GM21529 (cell line): ENCODE data around the gene RAB6A.
"Not testable (repeated sequence)": the region's sequence is repeated elsewhere in the genome, so short reads cannot be mapped to it uniquely, and the experiment has no call there.

Source experiments
- ATAC-seq: cut with Tn5 transposase; IDR thresholded peaks from one replicate; pipeline ENCODE4 v1.9.1; 2021; ENCODE audit not compliant: unreplicated experiment

Gene RAB6A

GRCh38 chr11:73760679-73761402, at the start of gene RAB6A:
Gene RAB6A, minus strand, starts transcription at chr11:73761074. Its CDS starts 439 bp downstream, at chr11:73760635.
- peak; percentile 91 for ATAC-seq

GRCh38 chr11:73810637-73811036, 49.8 kb upstream of the RAB6A start:
- ATAC-seq = no peak

- no peak for ATAC-seq
These were observed 47.2 kb upstream of the RAB6A start for GRCh38 chr11:73808052-73808451.

- no peak for ATAC-seq
These were observed 43.8 kb upstream of the RAB6A start for GRCh38 chr11:73804712-73805111.

- no peak for ATAC-seq
These were observed 40.3 kb upstream of the RAB6A start for GRCh38 chr11:73801136-73801535.

- no peak for ATAC-seq
These were observed 39.5 kb upstream of the RAB6A start for GRCh38 chr11:73800276-73800806.

- no peak for ATAC-seq
These were observed 36.6 kb upstream of the RAB6A start for GRCh38 chr11:73797457-73797856.

GRCh38 chr11:73795925-73796632, 35.2 kb upstream of the RAB6A start:
- ATAC-seq = no peak

- no peak for ATAC-seq
These were observed 31.7 kb upstream of the RAB6A start for GRCh38 chr11:73792584-73792983.

GRCh38 chr11:73789279-73789670, 28.4 kb upstream of the RAB6A start:
- no peak for ATAC-seq

- peak; percentile 95 for ATAC-seq
These were observed 27.0 kb upstream of the RAB6A start, which contains the start of gene MRPL48 for GRCh38 chr11:73787643-73788558. Gene MRPL48, plus strand, starts transcription at chr11:73787874. Its CDS starts 98 bp downstream, at chr11:73787972.

GRCh38 chr11:73787051-73787642, 26.3 kb upstream of the RAB6A start:
- no peak for ATAC-seq

- ATAC-seq = not testable (repeated sequence)
These were observed 24.6 kb upstream of the RAB6A start for GRCh38 chr11:73785467-73785866.

GRCh38 chr11:73784734-73785133, 23.9 kb upstream of the RAB6A start:
- ATAC-seq = no peak

GRCh38 chr11:73784080-73784634, 23.3 kb upstream of the RAB6A start:
- ATAC-seq = no peak

- no peak for ATAC-seq
These were observed 22.7 kb upstream of the RAB6A start for GRCh38 chr11:73783483-73784020.

- no peak for ATAC-seq
These were observed 20.4 kb upstream of the RAB6A start for GRCh38 chr11:73781303-73781702.

GRCh38 chr11:73779084-73779902, 18.4 kb upstream of the RAB6A start:
- ATAC-seq = peak; percentile 99

- not testable (repeated sequence) for ATAC-seq
These were observed 9.9 kb upstream of the RAB6A start for GRCh38 chr11:73770811-73771210.
